ENCODE results near the gene HMCN2.
"Not testable (repeated sequence)": the region's sequence is repeated elsewhere in the genome, so short reads cannot be mapped to it uniquely, and the experiment has no call there.

Gene HMCN2

DNA sequence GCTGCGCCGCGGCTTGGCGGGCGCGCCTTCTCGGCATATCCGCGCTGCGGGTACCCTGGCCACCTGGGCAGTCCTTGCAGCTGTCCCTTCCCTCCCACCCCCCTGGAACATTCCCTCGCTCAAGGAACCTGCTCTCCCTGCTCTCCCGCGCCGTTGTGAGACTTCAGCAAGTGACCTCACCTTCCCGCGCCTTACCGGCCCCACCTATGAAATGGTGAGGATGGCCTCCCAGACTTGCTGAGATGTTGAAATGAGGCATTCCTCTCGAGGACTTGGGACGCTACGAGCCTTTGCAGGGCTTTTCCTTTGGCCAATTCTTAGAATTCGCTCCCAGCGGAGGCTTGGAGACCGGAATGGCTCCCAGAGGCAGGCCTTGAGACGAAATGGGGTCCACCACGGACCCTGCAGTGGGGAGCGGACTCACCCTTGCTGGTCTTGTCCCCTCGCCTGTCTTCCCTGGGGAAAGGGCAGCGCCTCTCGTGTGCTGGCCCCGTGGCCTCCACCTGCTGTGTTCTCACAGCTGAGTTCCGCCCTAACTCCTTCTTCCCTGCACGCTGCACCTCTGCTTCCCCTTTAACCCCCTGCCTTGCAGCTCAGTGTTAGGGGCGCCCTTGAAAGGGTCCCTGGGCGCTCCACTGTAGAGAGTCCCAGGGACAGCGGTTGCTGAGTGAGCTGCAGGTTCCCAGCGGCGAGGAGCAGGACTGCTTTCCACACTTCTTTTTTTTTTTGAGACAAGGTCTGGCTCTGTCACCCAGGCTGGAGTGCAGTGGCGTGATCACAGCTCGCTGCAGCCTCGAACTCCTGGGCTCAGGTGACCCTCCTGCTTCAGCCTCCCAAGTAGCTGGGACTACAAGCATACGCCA is 907 bp downstream of the HMCN2 start:
- DNase-seq: no peak

DNA sequence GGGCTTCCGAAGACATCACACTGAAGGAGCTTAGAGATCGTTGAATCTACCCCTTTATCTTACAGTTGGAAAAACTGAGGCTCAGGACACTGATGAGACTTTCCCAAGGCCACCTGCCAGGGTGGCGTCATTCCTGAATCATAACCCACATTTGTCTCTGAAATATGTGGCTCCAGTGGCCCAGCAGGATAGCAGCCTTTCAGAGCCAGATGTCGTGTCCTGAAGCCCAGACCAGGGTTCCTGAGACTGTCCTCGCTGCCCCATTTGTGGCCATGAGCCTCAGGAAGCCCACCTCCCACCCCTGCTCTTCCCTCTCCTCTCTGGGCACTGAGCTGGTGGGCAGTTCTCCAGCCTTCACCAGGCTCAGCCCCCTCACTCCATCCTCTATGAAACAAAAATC is 2.4 kb downstream of the HMCN2 start:
- DNase-seq: peak; percentile 38

DNA sequence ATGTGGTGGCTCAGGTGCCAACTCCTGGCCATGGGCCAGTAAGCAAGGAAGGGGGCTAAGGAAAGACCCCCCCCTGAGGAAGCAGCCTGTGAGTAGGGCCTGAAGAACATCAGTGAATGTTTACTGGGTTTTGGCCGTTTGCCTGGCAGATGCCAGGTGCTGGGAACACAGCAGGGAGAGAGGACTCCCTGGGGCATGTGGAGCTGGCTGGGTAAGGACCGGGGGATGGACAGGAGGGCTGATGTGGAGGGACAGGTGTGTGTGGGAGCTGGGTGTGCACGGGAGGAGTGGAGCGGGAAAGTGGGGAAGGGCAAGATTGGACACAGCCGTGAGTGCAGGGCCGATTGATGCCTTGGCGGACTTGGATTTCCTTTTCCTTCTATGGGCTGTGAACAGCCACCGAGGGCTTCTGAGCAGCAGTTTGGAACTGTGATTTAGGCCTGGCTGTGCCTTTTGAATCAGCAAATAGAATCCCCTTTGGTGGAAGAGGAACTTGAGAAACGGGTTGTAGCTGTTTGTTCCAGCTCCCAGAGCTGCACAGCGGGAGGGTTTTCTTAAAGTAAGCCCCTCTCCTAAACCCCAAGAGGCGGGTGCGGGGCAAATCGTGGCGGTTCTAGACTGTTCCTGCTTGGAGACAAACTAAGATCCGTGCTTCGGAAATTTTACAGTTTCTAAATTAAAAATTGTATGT is 3.1 kb downstream of the HMCN2 start:
- peak; percentile 90 for DNase-seq

DNA sequence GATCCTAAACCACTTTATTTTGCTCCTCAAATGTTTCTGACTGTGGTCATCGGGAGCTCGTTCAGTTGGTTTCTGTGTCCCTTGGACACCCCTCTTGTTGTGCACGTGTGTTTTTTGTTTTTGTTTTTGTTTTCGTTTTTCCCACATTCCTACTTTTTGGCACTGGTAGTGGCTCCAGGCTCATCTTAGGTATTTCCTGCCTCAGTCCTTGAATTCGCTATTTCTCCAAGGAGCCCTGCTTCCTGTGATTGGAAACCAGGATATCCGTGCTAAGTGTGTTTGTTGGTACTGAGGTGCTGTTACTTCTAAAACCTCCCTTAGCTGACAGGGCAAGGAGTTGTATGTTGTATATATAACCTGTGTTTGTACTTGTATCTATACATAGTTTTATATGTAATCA is 5.9 kb downstream of the HMCN2 start:
- no peak for DNase-seq

DNA sequence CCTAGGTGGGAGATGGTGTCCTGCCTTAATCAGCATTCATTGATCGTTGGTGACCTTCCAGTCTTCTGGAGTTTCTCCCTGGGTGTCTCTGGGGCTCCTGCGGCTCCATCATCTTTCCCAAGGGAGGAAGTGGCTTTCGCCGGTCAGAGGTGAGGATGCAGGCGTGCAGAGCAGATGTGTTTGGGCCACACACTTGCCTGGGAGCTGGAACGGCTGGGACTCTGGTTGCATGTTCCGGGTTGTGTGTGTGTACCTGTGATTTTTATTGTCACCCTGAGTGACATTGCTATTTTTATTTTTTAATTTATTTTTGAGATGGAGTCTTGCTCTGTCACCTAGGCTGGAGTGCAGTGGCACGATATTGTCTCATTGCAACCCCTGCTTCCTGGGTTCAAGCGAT is 9.6 kb downstream of the HMCN2 start:
- DNase-seq: no peak

DNA sequence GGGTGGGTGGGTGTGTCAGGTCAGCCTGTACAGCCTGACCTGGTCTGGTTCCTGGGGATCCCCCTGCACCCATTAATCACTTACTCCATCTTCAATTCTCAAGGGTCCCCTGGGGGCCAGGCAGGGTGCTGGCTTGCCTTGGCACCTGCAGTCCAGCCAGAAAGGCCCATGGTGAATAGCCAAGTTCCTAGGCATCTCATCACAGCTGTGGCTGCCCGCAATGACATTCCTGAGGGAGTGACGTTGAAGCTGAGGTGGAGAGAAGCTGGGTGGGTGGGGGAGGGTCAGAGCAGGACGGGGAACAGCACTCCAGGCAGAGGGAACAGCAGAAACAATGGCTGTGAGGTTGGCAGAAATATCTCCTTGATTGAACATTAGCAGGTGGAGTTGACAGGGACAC is 10.6 kb downstream of the HMCN2 start:
- no peak for DNase-seq

DNA sequence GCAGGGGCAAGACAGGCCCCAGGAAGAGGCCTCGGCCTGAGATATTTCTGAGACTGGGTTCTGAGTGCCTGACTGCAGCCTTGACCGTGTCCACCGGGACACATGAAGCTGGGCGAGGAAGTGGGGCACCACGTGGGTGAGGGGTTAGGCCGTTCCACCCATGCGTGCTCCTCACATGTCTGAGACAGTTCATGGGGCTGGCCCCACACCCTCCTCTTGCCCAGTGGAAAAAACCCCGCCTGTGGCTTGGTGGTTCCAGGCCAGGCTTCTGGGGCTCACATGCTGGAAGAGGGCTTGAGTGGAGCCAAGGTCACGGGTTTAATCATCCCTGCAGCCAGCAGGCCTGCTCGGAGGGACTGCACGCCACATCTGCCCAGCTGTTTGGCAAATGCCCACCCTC is 11.4 kb downstream of the HMCN2 start:
- no peak for DNase-seq

DNA sequence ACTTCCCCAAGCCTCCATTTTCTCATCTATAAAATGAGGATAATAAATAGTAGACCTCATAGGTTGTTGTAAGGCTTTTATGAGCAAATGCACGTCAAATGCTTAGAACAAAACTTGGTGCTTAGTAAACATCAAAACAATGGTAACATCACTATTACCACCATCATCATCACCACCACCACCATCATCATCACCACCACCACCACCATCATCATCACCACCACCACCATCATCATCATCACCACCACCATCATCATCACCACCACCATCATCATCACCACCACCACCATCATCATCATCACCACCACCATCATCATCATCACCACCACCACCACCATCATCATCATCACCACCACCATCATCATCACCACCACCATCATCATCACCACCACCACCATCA is 12.0 kb downstream of the HMCN2 start:
- not testable (repeated sequence) for DNase-seq

DNA sequence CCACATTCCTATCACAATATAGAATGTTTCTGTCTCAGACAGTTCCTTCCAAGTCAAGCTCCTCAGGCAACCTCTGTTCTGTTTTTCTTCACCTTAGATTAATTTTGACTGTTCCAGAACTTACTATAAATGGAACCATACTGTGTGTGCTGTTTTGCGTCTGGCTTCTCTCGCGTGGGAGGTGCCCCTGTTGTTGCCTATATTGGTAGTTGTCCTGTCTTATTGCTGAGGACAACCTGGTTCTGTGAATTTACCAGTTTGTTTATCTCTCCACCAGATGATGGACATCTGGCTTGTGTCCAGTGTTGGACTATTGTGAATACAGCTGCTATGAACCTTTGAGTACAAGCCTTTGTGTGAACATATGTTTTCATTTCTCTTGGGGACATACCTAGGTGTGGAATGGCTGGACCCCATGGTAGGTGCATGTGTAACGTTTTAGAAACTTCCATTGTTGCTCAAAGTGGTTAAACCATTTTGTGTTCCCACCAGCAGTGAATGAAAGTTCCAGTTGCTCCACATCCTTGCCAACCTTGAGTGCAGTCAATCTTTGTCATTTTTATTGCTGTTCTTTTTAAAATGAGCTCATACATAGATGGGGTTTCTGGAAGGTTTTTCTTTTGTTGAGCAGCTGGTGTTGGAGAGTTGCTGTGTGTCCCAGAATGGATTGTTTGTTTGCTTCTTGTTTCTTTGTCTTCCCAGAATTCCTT is 18.1 kb downstream of the HMCN2 start:
- peak; percentile 49 for DNase-seq

DNA sequence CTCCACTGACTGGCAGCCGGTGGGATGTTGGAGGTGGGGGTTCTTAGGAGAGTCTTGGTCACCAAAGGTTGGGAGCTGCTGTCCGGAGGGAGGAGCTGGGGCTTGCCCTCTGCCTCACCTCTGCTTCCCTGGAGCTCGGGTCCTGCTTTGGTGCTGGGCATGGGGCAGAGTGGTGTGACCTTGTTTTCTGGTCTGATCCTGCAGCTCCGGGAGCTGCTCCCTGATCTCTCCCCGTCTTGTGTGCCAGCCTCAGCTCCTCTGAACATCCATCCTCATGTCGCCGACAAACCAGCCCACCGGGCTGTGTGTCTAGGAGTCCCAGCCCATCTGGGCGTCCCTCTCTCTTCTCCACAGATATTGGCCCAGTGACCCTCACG is 18.7 kb downstream of the HMCN2 start:
- DNase-seq: no peak

DNA sequence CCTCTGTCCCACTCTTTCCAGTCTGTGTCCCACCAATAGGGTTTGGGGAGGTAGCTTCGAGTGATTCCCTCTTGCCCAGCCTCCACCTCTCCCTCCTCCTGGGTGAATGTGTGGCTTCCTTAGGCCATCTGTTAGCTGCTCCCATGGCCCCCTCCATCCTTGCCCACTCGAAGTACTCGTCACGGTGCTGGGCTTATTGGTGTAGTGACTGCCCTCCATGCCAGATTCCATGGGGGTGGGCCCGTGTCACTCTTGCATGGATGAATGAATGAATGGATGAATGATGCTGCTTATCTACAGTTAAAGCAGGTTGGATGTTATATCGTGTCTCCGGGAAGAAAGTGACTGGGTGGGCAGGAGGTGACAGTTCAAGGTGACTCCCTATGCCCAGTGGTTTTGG is 19.1 kb downstream of the HMCN2 start:
- no peak for DNase-seq

DNA sequence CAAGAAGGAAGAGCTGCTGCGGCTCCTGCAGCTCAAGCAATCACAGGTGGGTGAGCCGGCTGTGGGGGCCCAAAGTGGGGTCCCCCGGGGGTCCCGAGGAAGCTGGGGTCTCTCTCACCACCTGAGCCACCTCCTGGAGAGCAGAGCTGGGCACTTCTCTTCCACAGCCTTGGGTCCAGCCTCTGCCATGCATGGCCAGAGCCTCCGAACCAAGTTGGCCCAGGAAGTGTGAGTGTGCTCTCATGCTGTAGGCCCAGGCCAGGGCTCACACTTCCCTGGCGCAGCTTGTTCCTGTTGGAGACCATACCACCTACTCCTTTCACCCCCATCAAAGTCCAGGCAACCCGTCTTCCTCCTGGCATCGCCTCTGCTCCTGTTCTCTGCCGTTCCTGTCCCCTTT is 19.7 kb downstream of the HMCN2 start:
- no peak for DNase-seq

DNA sequence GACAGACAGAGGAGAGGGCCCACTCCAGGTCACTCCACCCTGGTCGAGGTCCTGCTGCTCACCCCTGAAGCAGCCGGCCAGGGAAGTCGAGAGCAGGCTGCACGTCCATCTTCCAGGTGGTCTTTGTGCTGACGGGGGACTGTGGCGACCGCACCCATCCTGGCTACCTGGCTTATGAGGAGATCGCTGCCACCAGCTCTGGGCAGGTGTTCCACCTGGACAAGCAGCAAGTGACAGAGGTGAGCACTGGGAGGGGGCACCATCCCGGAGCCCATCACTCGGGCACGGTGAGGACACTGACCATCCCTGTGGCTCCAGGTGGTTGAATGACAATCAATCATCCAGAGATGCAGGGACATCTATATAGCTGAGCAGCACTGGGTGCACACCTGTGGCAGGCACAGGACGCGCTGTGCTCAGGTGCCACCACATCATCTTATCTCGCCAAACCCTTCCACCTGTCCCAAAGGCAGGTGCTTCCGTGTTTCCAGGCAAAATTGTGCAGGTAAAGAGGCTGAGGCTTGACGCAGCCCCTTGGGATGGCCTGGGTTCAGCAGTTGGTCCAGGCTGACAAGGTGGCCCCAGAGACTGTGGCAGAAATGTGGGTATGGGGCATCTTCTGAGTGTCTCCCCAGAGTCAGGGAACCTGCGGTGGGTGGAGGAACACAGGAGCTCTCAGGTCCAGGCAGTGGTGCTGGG is 20.7 kb downstream of the HMCN2 start:
- DNase-seq: no peak

DNA sequence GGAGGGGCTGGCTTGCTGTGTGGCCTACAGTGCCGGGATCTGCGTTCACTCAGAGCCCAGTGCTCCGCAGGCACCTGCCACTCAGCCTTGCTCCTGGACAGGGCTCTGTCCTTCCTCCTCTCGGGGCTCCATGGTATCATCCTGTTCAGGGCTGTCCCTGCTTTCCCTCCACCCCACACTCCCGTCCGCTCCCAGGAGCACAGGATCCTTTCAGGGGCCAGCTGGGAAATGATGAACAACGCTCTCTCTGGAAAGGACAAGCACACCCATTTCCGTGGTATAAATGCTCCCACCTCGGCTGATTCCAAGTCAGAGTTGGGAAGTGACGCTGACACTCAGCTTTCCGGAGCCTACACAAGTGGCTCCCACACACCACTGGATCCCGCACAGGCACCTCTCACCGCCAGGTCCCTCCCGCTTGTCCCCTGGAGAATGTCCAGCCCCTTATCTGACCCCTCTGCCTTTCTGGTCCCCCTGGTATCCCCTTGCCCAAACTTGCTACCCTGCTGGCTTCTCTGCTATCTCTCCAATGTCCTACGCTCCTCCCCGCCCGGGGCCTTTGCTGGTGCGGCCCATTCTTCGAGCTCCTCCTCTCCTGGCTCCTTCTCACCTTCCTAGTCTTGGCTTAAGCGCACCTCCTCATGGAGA is 21.3 kb downstream of the HMCN2 start:
- DNase-seq: no peak

DNA sequence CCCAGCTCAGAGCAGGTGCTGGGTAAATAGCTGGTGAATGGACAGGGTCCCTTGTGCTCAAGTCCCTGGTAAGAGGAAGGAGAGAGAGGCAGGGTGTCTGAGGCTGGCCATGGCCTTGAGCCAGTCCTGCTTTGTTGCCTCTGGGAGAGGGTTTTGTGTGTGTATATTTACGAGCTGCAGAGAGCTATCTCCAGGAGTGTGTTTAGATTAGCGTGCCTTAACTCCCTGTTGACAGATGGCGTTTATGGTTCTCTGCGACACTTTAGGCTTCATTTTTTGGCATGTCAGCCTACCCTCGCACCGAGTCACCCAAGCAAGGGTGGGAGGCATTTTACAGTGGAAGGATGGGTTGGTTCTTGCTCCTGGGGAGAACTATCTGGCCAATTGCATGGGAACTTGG is 22.2 kb downstream of the HMCN2 start:
- peak; percentile 78 for DNase-seq

DNA sequence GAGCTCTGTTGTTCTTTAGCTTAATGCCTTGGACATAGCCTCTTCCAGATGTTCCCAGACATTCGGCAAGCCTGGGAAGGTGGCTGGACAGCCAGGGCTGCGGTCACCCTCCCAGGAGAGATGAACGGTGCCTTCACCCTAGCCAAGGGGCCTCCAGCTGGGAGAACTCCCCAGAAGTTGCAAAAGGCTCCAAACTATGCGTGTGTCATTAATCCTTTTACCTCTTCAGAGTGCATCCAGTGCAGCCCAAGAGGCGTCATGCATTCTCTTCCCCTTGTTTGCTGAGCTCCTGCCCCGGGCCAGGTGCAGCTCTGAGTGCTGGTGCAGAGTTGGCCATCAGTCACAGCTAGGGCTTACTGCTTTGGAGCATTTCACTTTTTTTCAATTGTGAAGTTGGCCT is 22.8 kb downstream of the HMCN2 start:
- no peak for DNase-seq

DNA sequence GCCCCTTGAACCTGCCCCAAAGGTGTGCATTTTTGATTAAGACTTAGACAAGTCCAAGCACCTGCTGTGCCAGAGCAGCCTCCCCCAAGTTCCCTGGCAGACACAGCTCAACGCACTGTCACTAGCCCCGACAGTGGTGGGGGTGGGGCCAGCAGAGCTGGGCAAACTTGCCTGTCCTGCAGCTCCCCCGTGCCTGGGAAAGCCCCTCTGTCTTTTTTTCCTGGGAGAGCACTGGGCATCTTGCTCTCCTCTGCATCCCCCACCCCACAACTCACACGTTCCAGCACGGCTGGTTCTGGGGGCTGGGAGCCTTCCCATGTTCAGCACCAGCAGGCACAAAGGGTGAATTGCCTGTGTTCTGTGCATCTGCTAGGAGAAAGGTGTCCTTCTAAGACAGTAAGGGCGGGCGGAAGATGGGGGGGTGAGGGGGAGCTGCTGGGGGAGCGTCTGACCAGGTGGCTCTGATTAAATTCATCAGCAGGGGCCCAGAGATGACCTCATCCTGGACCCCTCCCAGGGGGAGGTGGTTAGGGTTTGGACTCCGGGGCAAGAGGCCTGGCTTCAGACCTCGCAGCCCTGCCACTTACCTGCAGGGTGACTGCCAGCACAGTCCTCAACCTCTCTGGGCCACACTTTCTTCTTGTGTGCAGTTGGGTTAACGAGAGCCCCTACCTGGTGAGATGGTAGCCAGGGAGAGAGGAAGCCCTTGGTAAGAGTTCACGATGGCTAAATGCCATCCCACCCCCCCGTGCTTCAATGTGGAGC is 23.5 kb downstream of the HMCN2 start:
- DNase-seq: peak; percentile 41

DNA sequence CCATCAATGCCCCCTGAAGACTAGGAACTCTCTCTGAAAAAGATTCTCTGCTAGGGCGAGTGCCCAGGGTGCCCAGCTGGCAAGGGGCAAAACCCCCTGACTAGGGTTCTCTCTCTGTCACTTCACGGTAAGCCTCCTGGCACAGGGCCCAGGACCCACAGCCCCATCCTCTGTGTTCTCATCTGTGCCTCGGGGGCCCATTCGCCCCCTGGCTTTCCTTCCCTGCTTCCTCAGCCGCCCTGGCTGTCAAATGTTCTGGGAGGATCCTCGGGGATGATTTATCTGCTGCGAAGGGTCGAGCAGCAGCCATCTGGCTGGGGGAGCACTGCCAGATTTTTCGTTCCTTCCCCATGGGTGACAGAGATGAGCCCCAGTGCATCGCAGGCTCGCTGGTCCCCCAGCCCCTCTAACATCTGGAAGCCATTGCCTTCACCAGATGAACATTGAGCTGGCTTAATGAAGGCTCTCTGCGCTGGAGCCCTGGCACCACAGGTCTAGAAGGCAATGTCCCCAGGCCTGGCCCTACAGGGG is 24.2 kb downstream of the HMCN2 start:
- DNase-seq: peak; percentile 35

DNA sequence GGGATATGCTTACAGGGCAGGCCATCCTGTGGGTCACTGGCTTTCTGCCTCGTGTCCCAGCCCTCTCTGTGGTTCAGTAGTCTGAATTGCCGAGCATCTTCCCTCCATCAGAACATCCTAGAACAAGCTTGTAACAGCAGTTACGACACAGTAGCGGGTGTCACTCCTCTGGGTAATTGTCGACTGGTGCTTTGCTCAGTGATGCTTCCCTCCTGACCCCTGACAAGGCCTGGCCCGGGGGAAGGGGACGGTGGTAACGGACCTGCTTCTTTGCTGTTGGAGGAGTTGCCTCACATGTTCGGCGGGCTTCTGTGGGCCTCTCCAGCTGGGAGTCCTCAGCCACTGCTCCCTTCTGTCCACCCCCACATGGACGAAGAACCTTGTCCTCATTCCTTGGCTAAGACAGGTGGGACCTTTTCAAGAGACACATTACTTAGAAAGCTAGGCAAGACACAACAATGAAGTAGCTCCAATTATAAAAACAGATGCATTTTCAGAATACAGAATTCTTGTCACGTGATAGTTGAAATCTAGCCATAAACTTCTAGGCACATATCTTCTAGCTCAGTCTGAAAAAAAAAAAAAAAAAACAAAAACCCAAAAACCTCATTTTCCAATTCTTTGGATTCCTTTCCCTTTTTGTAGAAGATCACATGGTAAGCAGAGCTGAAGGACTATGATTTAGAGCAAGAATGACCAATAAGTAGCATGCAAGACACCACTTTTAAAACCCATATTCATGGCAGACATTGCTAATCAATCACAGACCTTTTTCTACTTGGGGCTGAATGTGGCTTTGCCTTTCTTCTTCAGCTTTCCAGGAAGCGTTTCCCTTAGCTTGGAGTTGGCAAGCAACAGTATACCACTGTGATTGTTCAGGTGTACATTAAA is 25.0 kb downstream of the HMCN2 start:
- no peak for DNase-seq

DNA sequence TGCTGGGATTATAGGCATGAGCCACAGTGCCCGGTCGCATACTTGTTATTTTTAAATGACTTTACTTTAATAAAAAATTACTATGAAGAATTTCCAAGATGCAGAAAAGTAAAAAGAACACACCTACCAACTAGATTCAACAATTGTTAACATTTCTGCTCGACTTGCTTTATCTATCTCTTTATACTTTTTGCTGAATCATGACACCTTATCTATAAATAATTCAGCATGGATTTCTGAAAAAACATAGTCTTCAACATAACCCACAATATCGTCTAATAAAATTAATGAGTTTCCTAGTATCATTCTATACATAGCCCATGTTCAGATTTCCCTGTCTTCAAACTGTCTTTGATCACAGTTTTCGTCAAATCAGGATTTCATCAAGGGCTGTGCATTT is 25.9 kb downstream of the HMCN2 start:
- no peak for DNase-seq

DNA sequence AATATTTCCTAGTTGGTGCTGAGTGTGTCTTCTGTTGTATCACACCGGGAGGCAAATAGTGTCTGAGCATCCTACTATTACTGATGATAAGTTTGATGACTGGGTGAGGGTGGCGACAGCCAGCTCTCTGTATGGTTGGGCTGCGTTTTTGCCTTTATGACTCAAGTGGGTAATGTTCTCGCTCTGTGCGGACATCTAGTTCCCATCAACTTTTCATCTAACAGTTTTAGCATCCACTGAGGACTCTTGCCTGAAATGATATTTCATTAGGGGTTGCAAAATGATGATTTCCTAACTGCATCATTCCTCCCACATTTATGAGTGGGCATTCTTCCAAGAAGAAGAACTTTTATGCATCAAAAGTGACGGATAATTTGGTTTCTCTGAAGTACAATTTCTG is 26.5 kb downstream of the HMCN2 start:
- DNase-seq: no peak

All from NCI-H69 (cell line).